ENCODE measurements around the gene PPIL3. TPM values are rescaled to one million over a fixed set of nuclear protein-coding genes. Genes with fewer than 3 reads are reported as not detected.

The PPIL3 gene
- total and polyA plus RNA-seq, 2 donors = 32.6 to 47.1 TPM

DNA sequence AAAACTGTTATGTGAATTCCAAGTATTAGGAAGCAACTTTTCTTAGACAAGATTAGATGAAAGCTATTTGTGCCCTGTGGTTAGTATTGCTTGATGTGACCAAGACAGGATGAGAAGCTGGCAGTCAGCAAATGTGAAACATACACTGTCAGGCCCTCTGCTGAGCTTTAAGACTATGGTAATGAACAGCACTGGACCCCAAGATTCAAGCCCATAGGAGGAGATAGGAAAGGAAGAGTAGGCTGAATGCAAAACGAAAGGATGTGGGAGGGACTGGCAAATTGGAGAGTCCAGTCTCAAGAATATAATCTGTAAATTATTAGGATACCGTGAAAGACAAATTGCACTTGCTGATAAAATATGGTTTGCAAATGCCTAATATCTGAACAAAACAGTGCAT is 60.8 kb downstream of the PPIL3 start:
- no peak overlapping the region for H3K27ac ChIP-seq (ENCODE audit: low read depth in 1 of 2, low read length in 1 of 2)
- WGBS = 96% methylated on average over 2 of the region's 2 CpGs
- H3K27me3 ChIP-seq (ENCODE audit: control insufficient read depth in 2 of 2, insufficient read depth in 1 of 2, low read length in 1 of 2) = no peaks in the 10 kb centered on the region
- H3K4me1 ChIP-seq (ENCODE audit: control insufficient read depth in 2 of 2, insufficient read depth in 2 of 2, low read length in 2 of 2) = no peaks in the 10 kb centered on the region
- H3K36me3 ChIP-seq (ENCODE audit: control insufficient read depth in 2 of 2, insufficient read depth in 2 of 2, low read length in 1 of 2) = peaks cover 3 to 5% of the 10 kb centered on the region in 2 donors
- no peaks in the 10 kb centered on the region for H3K9me3 ChIP-seq (ENCODE audit: control insufficient read depth in 2 of 2, insufficient read depth in 1 of 2, low read length in 1 of 2)
- H3K4me3 ChIP-seq (ENCODE audit: low read length in 2 of 2) = no peak overlapping the region
- DNase-seq (ENCODE audit: low read depth in 6 of 9, low spot score in 9 of 9) = no peak

DNA sequence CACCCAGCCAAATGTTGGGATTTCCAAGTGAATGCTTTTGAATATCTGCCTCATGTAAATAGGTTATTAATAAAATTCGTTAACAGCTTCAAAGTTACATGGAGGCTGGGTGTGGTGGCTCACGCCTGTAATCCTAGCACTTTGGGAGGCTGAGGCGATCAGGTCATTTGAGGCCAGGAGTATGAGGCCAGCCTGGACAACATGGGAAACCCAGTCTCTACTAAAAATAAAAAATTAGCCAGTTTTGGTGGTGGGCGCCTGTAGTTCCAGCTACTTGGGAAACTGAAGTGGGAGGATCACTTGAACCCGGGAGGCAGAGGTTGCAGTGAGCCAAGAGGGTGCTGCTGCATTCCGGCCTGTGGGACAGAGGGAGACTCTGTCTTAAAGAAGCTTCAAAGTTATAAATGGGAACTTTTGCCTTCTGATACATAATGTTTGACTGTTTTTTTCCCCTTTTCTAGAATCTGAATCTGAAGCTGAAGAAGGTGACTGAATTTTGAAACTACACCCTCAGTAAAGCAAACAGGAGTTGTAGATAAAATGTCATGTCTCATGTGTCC is 67.1 kb downstream of the PPIL3 start:
- Histone ChIP-seq H3K4me3 (ENCODE audit: low read length in 2 of 2) (no peak overlapping the region), H3K9me3 (ENCODE audit: control insufficient read depth in 2 of 2, insufficient read depth in 1 of 2, low read length in 1 of 2) (no peaks in the 10 kb centered on the region), H3K4me1 (ENCODE audit: control insufficient read depth in 2 of 2, insufficient read depth in 2 of 2, low read length in 2 of 2) (no peaks in the 10 kb centered on the region), H3K36me3 (ENCODE audit: control insufficient read depth in 2 of 2, insufficient read depth in 2 of 2, low read length in 1 of 2) (peaks cover 37 to 57% of the 10 kb centered on the region in 2 donors), H3K27me3 (ENCODE audit: control insufficient read depth in 2 of 2, insufficient read depth in 1 of 2, low read length in 1 of 2) (no peaks in the 10 kb centered on the region), H3K27ac (ENCODE audit: low read depth in 1 of 2, low read length in 1 of 2) (no peak overlapping the region)
- WGBS = 95% methylated on average over 6 of the region's 6 CpGs
- no peak for DNase-seq (ENCODE audit: low read depth in 6 of 9, low spot score in 9 of 9)

Other genes with a start within 250 kb of the PPIL3 start
- gene BZW1, start 77.2 kb downstream of the PPIL3 start, total RNA-seq = 257 TPM
- gene BZW1, start 77.2 kb downstream of the PPIL3 start, polyA plus RNA-seq = 119 TPM
- 295 TPM for gene CLK1, start 24.4 kb downstream of the PPIL3 start, total RNA-seq
- gene CLK1, start 24.4 kb downstream of the PPIL3 start, polyA plus RNA-seq = 1,486 TPM
- 43.2 TPM for gene NIF3L1, start 294 bp upstream of the PPIL3 start, total RNA-seq
- 26.2 TPM for gene NIF3L1, start 294 bp upstream of the PPIL3 start, polyA plus RNA-seq
- gene ORC2, start 74.6 kb upstream of the PPIL3 start, total RNA-seq = 19.4 TPM
- gene ORC2, start 74.6 kb upstream of the PPIL3 start, polyA plus RNA-seq = 16.5 TPM
- gene HYCC2, start 182.6 kb upstream of the PPIL3 start, total RNA-seq = 8.9 TPM
- 8.5 TPM for gene HYCC2, start 182.6 kb upstream of the PPIL3 start, polyA plus RNA-seq
- 210 TPM for gene NDUFB3, start 182.9 kb upstream of the PPIL3 start, total RNA-seq
- gene NDUFB3, start 182.9 kb upstream of the PPIL3 start, polyA plus RNA-seq = 83.0 TPM
- gene CFLAR, start 227.1 kb upstream of the PPIL3 start, total RNA-seq = 58.5 TPM
- 84.5 TPM for gene CFLAR, start 227.1 kb upstream of the PPIL3 start, polyA plus RNA-seq

Data from thymus (tissue), 11 donors.